ENCODE data around the gene TGM1.

DNA sequence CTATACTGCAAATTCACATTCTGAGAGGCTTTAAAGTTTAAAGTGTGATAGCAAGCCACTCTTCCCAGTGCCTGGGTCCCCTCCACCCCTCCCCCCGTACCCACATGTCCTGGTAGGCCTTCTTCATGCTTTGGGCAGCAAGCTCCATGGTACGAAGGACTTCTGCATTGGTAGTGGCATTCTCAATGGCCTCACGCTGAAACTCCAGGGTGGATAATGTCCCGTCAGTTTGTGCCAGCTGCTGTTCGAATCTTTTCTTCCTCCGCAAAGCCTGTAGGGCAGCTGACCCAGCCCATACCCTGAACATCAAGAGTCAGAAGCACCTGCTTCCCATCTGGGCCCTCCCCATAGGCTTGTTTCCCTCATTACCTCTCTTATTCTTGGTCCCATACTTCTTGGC lies 51.7 kb downstream of the TGM1 start:
- TF ChIP-seq, protein P1, sequence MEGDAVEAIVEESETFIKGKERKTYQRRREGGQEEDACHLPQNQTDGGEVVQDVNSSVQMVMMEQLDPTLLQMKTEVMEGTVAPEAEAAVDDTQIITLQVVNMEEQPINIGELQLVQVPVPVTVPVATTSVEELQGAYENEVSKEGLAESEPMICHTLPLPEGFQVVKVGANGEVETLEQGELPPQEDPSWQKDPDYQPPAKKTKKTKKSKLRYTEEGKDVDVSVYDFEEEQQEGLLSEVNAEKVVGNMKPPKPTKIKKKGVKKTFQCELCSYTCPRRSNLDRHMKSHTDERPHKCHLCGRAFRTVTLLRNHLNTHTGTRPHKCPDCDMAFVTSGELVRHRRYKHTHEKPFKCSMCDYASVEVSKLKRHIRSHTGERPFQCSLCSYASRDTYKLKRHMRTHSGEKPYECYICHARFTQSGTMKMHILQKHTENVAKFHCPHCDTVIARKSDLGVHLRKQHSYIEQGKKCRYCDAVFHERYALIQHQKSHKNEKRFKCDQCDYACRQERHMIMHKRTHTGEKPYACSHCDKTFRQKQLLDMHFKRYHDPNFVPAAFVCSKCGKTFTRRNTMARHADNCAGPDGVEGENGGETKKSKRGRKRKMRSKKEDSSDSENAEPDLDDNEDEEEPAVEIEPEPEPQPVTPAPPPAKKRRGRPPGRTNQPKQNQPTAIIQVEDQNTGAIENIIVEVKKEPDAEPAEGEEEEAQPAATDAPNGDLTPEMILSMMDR (IDR thresholded peaks at IDR 0.05), result no peak
- no peak for TF ChIP-seq POLR2A (IDR thresholded peaks at IDR 0.05)
